Vagina (tissue), 2 donors: ENCODE data around the gene HDHD3. TPM values are rescaled to one million over a fixed set of nuclear protein-coding genes. Genes with fewer than 3 reads are reported as not detected.
"Not testable (repeated sequence)": the region's sequence is repeated elsewhere in the genome, so short reads cannot be mapped to it uniquely, and the experiment has no call there.

ENCODE experiments used
- DNase-seq, 2 donors: peaks; one replicate each; pipeline ENCODE4 v3.0.0-alpha.2; 2017; ENCODE audit errors: extremely low spot score in 2 of 2
- H3K27ac ChIP-seq: fragments of 200-600 bp; sonication (generic); one replicate; pipeline ENCODE4 v1.5.1; 2019
- H3K27me3 ChIP-seq: fragments of 200-600 bp; sonication (generic); one replicate; pipeline ENCODE4 v1.5.1; 2019
- H3K36me3 ChIP-seq, 2 donors: fragments of 200-600 bp; sonication (generic); one replicate each; pipeline ENCODE4 v1.5.1; 2017 to 2019
- H3K4me1 ChIP-seq: fragments of 200-600 bp; sonication (generic); one replicate; pipeline ENCODE4 v1.5.1; 2019
- H3K4me3 ChIP-seq, 2 donors: fragments of 200-600 bp; sonication (generic); 1 replicate in 1 of 2; 2 replicates in 1 of 2; pipeline ENCODE4 v1.5.1; 2016 to 2019
- H3K9me3 ChIP-seq: fragments of 200-600 bp; sonication (generic); one replicate; pipeline ENCODE4 v1.5.1; 2019
- CTCF ChIP-seq, 3 experiments: fragments of 450-650 bp in 2 of 3; fragments of 200-600 bp in 1 of 3; sonication (generic) in 1 of 3; IDR thresholded peaks; one replicate each; pipeline ENCODE4 v1.5.1; 2017 to 2019; ENCODE audit warnings: antibody characterized with exemption in 3 of 3, mild to moderate bottlenecking in 2 of 3, moderate library complexity in 2 of 3
- POLR2A ChIP-seq, 2 donors: fragments of 450-650 bp; IDR thresholded peaks; one replicate each; pipeline ENCODE4 v1.6.1; 2017; ENCODE audit warnings: antibody characterized with exemption in 2 of 2, mild to moderate bottlenecking in 2 of 2, moderate library complexity in 2 of 2
- POLR2AphosphoS5 ChIP-seq, 2 donors: sonication (generic); formaldehyde crosslinking; IDR thresholded peaks; one replicate each; pipeline ENCODE4 v1.9.0; 2017; ENCODE audit warnings: antibody characterized with exemption in 2 of 2, mild to moderate bottlenecking in 2 of 2, low read depth in 1 of 2; ENCODE audit not compliant: insufficient read depth in 1 of 2
- intact Hi-C: fragments of 100-400 bp; cut with DNase I; formaldehyde crosslinking; loops from one replicate; pipeline ENCODE4 v1.15.1; 2023
- total RNA-seq: library from RNA; depleted of rRNA; stranded (reverse); fragments of >200 nt; gene quantifications from one replicate; pipeline ENCODE4 v1.2.3, GENCODE V29; 2016

Gene HDHD3
- total RNA-seq, 1 donor from 2014 or later: 31.7 TPM

GRCh38 chr9:113370806-113371325, 5.9 kb downstream of the HDHD3 start:
- TF ChIP-seq POLR2AphosphoS5 (IDR thresholded peaks at IDR 0.05; ENCODE audit: insufficient read depth in 1 of 2, low read depth in 1 of 2) (no peak), POLR2A (IDR thresholded peaks at IDR 0.05) (no peak), CTCF (IDR thresholded peaks at IDR 0.05) (no peak)
- peaks cover 0 to 17% of the 10 kb centered on the region in 2 donors for H3K36me3 ChIP-seq
- H3K27me3 ChIP-seq: no peaks in the 10 kb centered on the region
- no peaks in the 10 kb centered on the region for H3K9me3 ChIP-seq
- intact Hi-C loops: no loop called here
- no peak overlapping the region for H3K4me3 ChIP-seq
- no peak for DNase-seq
- peaks cover 14% of the 10 kb centered on the region for H3K4me1 ChIP-seq
- H3K27ac ChIP-seq: no peak overlapping the region

GRCh38 chr9:113369855-113370140, 7.0 kb downstream of the HDHD3 start:
- intact Hi-C loops: no loop called here
- TF ChIP-seq CTCF (IDR thresholded peaks at IDR 0.05) (no peak), POLR2A (IDR thresholded peaks at IDR 0.05) (no peak), POLR2AphosphoS5 (IDR thresholded peaks at IDR 0.05; ENCODE audit: insufficient read depth in 1 of 2, low read depth in 1 of 2) (no peak)
- H3K4me3 ChIP-seq: no peak overlapping the region
- peaks cover 3% of the 10 kb centered on the region for H3K4me1 ChIP-seq
- no peak overlapping the region for H3K27ac ChIP-seq
- H3K9me3 ChIP-seq: no peaks in the 10 kb centered on the region
- H3K27me3 ChIP-seq: no peaks in the 10 kb centered on the region
- DNase-seq: no peak
- H3K36me3 ChIP-seq: peaks cover 0 to 17% of the 10 kb centered on the region in 2 donors

GRCh38 chr9:113368982-113369854, 7.6 kb downstream of the HDHD3 start:
- H3K27me3 ChIP-seq: no peaks in the 10 kb centered on the region

GRCh38 chr9:113368348-113368981, 8.3 kb downstream of the HDHD3 start:
- no peaks in the 10 kb centered on the region for H3K9me3 ChIP-seq
- TF ChIP-seq POLR2A (IDR thresholded peaks at IDR 0.05) (no peak), CTCF (IDR thresholded peaks at IDR 0.05) (no peak), POLR2AphosphoS5 (IDR thresholded peaks at IDR 0.05; ENCODE audit: insufficient read depth in 1 of 2, low read depth in 1 of 2) (no peak)
- H3K4me3 ChIP-seq: no peak overlapping the region
- H3K27me3 ChIP-seq: no peaks in the 10 kb centered on the region
- no peak for DNase-seq
- no peak overlapping the region for H3K27ac ChIP-seq
- H3K36me3 ChIP-seq: peaks cover 0 to 9% of the 10 kb centered on the region in 2 donors
- intact Hi-C loops: no loop called here
- H3K4me1 ChIP-seq: no peaks in the 10 kb centered on the region

More at GRCh38 chr9:113368982-113369854, 7.6 kb downstream of the HDHD3 start:
- intact Hi-C loops: no loop called here
- Histone ChIP-seq H3K4me1 (no peaks in the 10 kb centered on the region), H3K4me3 (no peak overlapping the region), H3K36me3 (peaks cover 0 to 16% of the 10 kb centered on the region in 2 donors), H3K27ac (no peak overlapping the region), H3K9me3 (no peaks in the 10 kb centered on the region)
- TF ChIP-seq CTCF (IDR thresholded peaks at IDR 0.05) (no peak), POLR2AphosphoS5 (IDR thresholded peaks at IDR 0.05; ENCODE audit: insufficient read depth in 1 of 2, low read depth in 1 of 2) (no peak), POLR2A (IDR thresholded peaks at IDR 0.05) (no peak)
- DNase-seq: no peak

GRCh38 chr9:113365652-113366051, 11.1 kb downstream of the HDHD3 start:
- DNase-seq, intact Hi-C loops, H3K9me3 ChIP-seq, H3K4me1 ChIP-seq, H3K27ac ChIP-seq, H3K27me3 ChIP-seq, H3K4me3 ChIP-seq, H3K36me3 ChIP-seq: not testable (repeated sequence)
